ENCODE measurements around the gene TDRD15.
"Not testable (repeated sequence)": the region's sequence is repeated elsewhere in the genome, so short reads cannot be mapped to it uniquely, and the experiment has no call there.

The TDRD15 gene

GRCh38 chr2:21151234-21151633, 27.5 kb downstream of the TDRD15 start:
- not testable (repeated sequence) for H3K4me3 ChIP-seq (ENCODE audit: low read depth, low read length); H3K36me3 ChIP-seq (ENCODE audit: control insufficient read depth, insufficient read depth, low read length); H3K9me3 ChIP-seq (ENCODE audit: control insufficient read depth, insufficient read depth, low read length); H3K9ac ChIP-seq (ENCODE audit: low read depth, low read length); H3K27me3 ChIP-seq (ENCODE audit: control insufficient read depth, insufficient read depth, low read length); H3K4me1 ChIP-seq (ENCODE audit: control insufficient read depth, insufficient read depth, low read length)

DNA sequence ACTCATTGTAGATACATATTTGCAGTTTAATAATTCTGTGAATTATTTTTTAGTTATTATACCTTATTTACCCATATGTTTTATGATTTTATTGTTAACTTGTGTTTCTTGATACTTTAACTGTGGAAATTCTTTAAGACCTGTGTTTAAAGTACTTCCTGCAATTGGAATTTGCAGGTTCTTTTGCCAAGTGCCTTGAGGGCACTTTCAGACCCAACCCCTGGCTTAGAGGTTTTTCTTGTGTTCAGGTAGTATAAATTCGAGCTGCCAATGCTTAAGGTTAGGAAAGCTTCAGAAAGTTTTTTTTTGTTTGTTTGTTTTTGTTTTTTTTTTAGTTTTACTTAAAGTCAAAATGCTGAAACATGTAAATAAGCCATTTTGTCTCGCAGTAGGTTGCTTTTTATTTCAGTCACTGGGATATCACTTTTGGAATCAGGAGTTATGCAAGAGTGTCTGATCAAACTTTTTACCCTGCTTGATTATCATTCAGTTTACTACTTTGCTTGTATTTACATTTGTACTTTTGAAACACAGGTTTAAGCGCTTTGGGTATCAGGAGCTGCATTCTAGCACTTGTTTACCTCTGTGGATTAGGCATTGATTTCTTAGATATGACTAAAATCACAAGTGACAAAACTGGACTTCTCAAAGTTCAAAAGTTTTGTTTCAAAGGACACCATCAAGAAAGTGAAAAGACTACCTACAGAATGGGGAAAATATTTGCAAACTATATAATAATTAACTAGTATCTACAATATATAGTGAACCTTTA, 31.8 kb downstream of the TDRD15 start:
- Histone ChIP-seq H3K4me3 (ENCODE audit: low read depth, low read length) (no peak overlapping the region), H3K4me1 (ENCODE audit: control insufficient read depth, insufficient read depth, low read length) (no peaks in the 10 kb centered on the region), H3K9ac (ENCODE audit: low read depth, low read length) (no peak overlapping the region), H3K9me3 (ENCODE audit: control insufficient read depth, insufficient read depth, low read length) (no peaks in the 10 kb centered on the region), H3K36me3 (ENCODE audit: control insufficient read depth, insufficient read depth, low read length) (no peaks in the 10 kb centered on the region), H3K27me3 (ENCODE audit: control insufficient read depth, insufficient read depth, low read length) (no peaks in the 10 kb centered on the region)

- Histone ChIP-seq H3K4me3 (ENCODE audit: low read depth, low read length) (no peak overlapping the region), H3K9me3 (ENCODE audit: control insufficient read depth, insufficient read depth, low read length) (no peaks in the 10 kb centered on the region), H3K27me3 (ENCODE audit: control insufficient read depth, insufficient read depth, low read length) (no peaks in the 10 kb centered on the region), H3K9ac (ENCODE audit: low read depth, low read length) (no peak overlapping the region), H3K36me3 (ENCODE audit: control insufficient read depth, insufficient read depth, low read length) (no peaks in the 10 kb centered on the region), H3K4me1 (ENCODE audit: control insufficient read depth, insufficient read depth, low read length) (no peaks in the 10 kb centered on the region)
These were observed 37.4 kb downstream of the TDRD15 start for GRCh38 chr2:21161122-21161521.

GRCh38 chr2:21161832-21162614, 38.3 kb downstream of the TDRD15 start:
- Histone ChIP-seq H3K9me3 (ENCODE audit: control insufficient read depth, insufficient read depth, low read length) (no peaks in the 10 kb centered on the region), H3K27me3 (ENCODE audit: control insufficient read depth, insufficient read depth, low read length) (no peaks in the 10 kb centered on the region), H3K4me3 (ENCODE audit: low read depth, low read length) (no peak overlapping the region), H3K4me1 (ENCODE audit: control insufficient read depth, insufficient read depth, low read length) (no peaks in the 10 kb centered on the region), H3K36me3 (ENCODE audit: control insufficient read depth, insufficient read depth, low read length) (no peaks in the 10 kb centered on the region), H3K9ac (ENCODE audit: low read depth, low read length) (no peak overlapping the region)

GRCh38 chr2:21162615-21162878, 38.8 kb downstream of the TDRD15 start:
- Histone ChIP-seq H3K27me3 (ENCODE audit: control insufficient read depth, insufficient read depth, low read length) (no peaks in the 10 kb centered on the region), H3K9ac (ENCODE audit: low read depth, low read length) (no peak overlapping the region), H3K4me3 (ENCODE audit: low read depth, low read length) (no peak overlapping the region), H3K36me3 (ENCODE audit: control insufficient read depth, insufficient read depth, low read length) (no peaks in the 10 kb centered on the region), H3K4me1 (ENCODE audit: control insufficient read depth, insufficient read depth, low read length) (no peaks in the 10 kb centered on the region), H3K9me3 (ENCODE audit: control insufficient read depth, insufficient read depth, low read length) (no peaks in the 10 kb centered on the region)

GRCh38 chr2:21163213-21163612, 39.4 kb downstream of the TDRD15 start:
- no peak overlapping the region for H3K9ac ChIP-seq (ENCODE audit: low read depth, low read length)
- no peaks in the 10 kb centered on the region for H3K9me3 ChIP-seq (ENCODE audit: control insufficient read depth, insufficient read depth, low read length)
- H3K4me1 ChIP-seq (ENCODE audit: control insufficient read depth, insufficient read depth, low read length): no peaks in the 10 kb centered on the region
- no peaks in the 10 kb centered on the region for H3K36me3 ChIP-seq (ENCODE audit: control insufficient read depth, insufficient read depth, low read length)
- H3K4me3 ChIP-seq (ENCODE audit: low read depth, low read length): no peak overlapping the region
- H3K27me3 ChIP-seq (ENCODE audit: control insufficient read depth, insufficient read depth, low read length): no peaks in the 10 kb centered on the region

- no peak overlapping the region for H3K9ac ChIP-seq (ENCODE audit: low read depth, low read length)
- H3K36me3 ChIP-seq (ENCODE audit: control insufficient read depth, insufficient read depth, low read length): no peaks in the 10 kb centered on the region
- no peaks in the 10 kb centered on the region for H3K27me3 ChIP-seq (ENCODE audit: control insufficient read depth, insufficient read depth, low read length)
- no peaks in the 10 kb centered on the region for H3K9me3 ChIP-seq (ENCODE audit: control insufficient read depth, insufficient read depth, low read length)
- no peak overlapping the region for H3K4me3 ChIP-seq (ENCODE audit: low read depth, low read length)
- no peaks in the 10 kb centered on the region for H3K4me1 ChIP-seq (ENCODE audit: control insufficient read depth, insufficient read depth, low read length)
These were observed 41.6 kb downstream of the TDRD15 start for GRCh38 chr2:21165350-21165749.

- Histone ChIP-seq H3K9ac (ENCODE audit: low read depth, low read length) (no peak overlapping the region), H3K4me1 (ENCODE audit: control insufficient read depth, insufficient read depth, low read length) (no peaks in the 10 kb centered on the region), H3K9me3 (ENCODE audit: control insufficient read depth, insufficient read depth, low read length) (no peaks in the 10 kb centered on the region), H3K4me3 (ENCODE audit: low read depth, low read length) (no peak overlapping the region), H3K27me3 (ENCODE audit: control insufficient read depth, insufficient read depth, low read length) (no peaks in the 10 kb centered on the region), H3K36me3 (ENCODE audit: control insufficient read depth, insufficient read depth, low read length) (no peaks in the 10 kb centered on the region)
These were observed 52.3 kb downstream of the TDRD15 start for GRCh38 chr2:21175895-21176646.

GRCh38 chr2:21181957-21182356, 58.2 kb downstream of the TDRD15 start:
- no peaks in the 10 kb centered on the region for H3K4me1 ChIP-seq (ENCODE audit: control insufficient read depth, insufficient read depth, low read length)
- no peaks in the 10 kb centered on the region for H3K9me3 ChIP-seq (ENCODE audit: control insufficient read depth, insufficient read depth, low read length)
- no peak overlapping the region for H3K4me3 ChIP-seq (ENCODE audit: low read depth, low read length)
- H3K36me3 ChIP-seq (ENCODE audit: control insufficient read depth, insufficient read depth, low read length): no peaks in the 10 kb centered on the region
- H3K9ac ChIP-seq (ENCODE audit: low read depth, low read length): no peak overlapping the region
- H3K27me3 ChIP-seq (ENCODE audit: control insufficient read depth, insufficient read depth, low read length): no peaks in the 10 kb centered on the region

DNA sequence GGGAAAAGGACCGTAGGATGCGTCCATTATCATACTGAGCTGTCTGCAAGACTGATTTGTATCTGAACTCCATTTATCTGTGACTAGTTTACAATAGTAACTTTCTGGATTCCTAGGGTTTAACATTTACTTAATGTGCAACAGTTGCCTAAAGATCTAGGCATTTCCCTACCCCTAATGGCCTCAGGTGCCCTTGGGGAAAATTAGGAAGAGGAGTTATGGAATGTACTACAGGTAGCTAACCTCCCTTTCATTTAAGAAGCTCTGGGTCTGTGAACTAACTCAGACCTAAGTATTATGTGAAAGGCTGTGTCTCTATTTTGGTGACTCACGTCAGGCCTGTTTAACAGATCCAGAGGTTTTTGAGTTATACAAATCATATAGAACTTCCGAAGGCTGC, 59.5 kb downstream of the TDRD15 start:
- Histone ChIP-seq H3K36me3 (ENCODE audit: control insufficient read depth, insufficient read depth, low read length) (no peaks in the 10 kb centered on the region), H3K9ac (ENCODE audit: low read depth, low read length) (no peak overlapping the region), H3K4me1 (ENCODE audit: control insufficient read depth, insufficient read depth, low read length) (no peaks in the 10 kb centered on the region), H3K27me3 (ENCODE audit: control insufficient read depth, insufficient read depth, low read length) (no peaks in the 10 kb centered on the region), H3K9me3 (ENCODE audit: control insufficient read depth, insufficient read depth, low read length) (no peaks in the 10 kb centered on the region), H3K4me3 (ENCODE audit: low read depth, low read length) (no peak overlapping the region)

- Histone ChIP-seq H3K9me3 (ENCODE audit: control insufficient read depth, insufficient read depth, low read length) (no peaks in the 10 kb centered on the region), H3K9ac (ENCODE audit: low read depth, low read length) (no peak overlapping the region), H3K27me3 (ENCODE audit: control insufficient read depth, insufficient read depth, low read length) (no peaks in the 10 kb centered on the region), H3K36me3 (ENCODE audit: control insufficient read depth, insufficient read depth, low read length) (no peaks in the 10 kb centered on the region), H3K4me3 (ENCODE audit: low read depth, low read length) (no peak overlapping the region), H3K4me1 (ENCODE audit: control insufficient read depth, insufficient read depth, low read length) (no peaks in the 10 kb centered on the region)
These were observed 60.0 kb downstream of the TDRD15 start for GRCh38 chr2:21183726-21184125.

DNA sequence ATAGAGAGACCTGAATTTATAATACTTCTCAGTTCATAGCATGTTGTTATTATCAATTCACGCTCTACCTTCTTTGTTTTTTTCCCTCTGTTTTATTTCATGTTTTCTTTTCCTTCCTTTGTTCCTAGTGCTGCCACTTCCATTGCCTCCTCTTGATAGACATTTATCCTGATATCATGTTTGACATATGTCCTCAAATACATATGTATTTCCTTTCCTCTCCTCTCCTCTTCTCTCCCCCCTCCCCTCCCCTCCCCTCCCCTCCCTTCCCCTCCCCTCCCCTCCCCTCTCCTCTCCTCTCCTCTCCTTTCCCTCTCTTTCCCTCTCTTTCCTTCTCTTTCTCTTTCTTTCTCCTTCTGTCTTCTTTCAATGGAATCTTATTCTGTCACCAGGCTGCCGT, 67.8 kb downstream of the TDRD15 start:
- H3K9me3 ChIP-seq (ENCODE audit: control insufficient read depth, insufficient read depth, low read length): no peaks in the 10 kb centered on the region
- H3K27me3 ChIP-seq (ENCODE audit: control insufficient read depth, insufficient read depth, low read length): no peaks in the 10 kb centered on the region
- H3K4me3 ChIP-seq (ENCODE audit: low read depth, low read length): no peak overlapping the region
- H3K9ac ChIP-seq (ENCODE audit: low read depth, low read length): no peak overlapping the region
- H3K36me3 ChIP-seq (ENCODE audit: control insufficient read depth, insufficient read depth, low read length): no peaks in the 10 kb centered on the region
- no peaks in the 10 kb centered on the region for H3K4me1 ChIP-seq (ENCODE audit: control insufficient read depth, insufficient read depth, low read length)
